OCI-LY3 (cell line): ENCODE data around the gene C2orf42.

ENCODE experiments used
- H2AFZ ChIP-seq: fragments of 200-600, 300-600 bp; shearing (Covaris generic); 2 replicates; pipeline ENCODE4 v1.6.0; 2014; ENCODE audit warnings: antibody characterized with exemption, low read depth, low read length
- H3K27ac ChIP-seq: fragments of 200-600, 300-600 bp; sonication (generic); 2 replicates; pipeline ENCODE4 v1.5.1; 2014; ENCODE audit warnings: mild to moderate bottlenecking, low read length, moderate library complexity, mixed read lengths
- H3K27me3 ChIP-seq: fragments of 200-600, 300-600 bp; sonication (generic); 2 replicates; pipeline ENCODE4 v1.6.1; 2014; ENCODE audit warnings: low read depth, low read length, mixed read lengths
- H3K36me3 ChIP-seq: fragments of 200-600, 300-600 bp; sonication (generic); replicated peaks from 2 replicates; pipeline ENCODE3; 2014; ENCODE audit warnings: low read depth, low read length, mixed read lengths
- H3K4me1 ChIP-seq: fragments of 300-600, 200-600 bp; sonication (generic); 2 replicates; pipeline ENCODE4 v1.6.1; 2014; ENCODE audit warnings: low read length, mixed read lengths
- H3K4me2 ChIP-seq: fragments of 200-600, 300-600 bp; sonication (generic); 2 replicates; pipeline ENCODE4 v1.6.1; 2014; ENCODE audit warnings: low read length, mixed read lengths
- H3K4me3 ChIP-seq: fragments of 300-600, 200-600 bp; sonication (generic); 2 replicates; pipeline ENCODE4 v1.5.1; 2014; ENCODE audit warnings: antibody characterized with exemption, mild to moderate bottlenecking, low read length, moderate library complexity
- H3K79me2 ChIP-seq: fragments of 300-600, 200-600 bp; shearing (Covaris generic); 2 replicates; pipeline ENCODE4 v1.6.1; 2014; ENCODE audit warnings: mild to moderate bottlenecking, low read length, mixed read lengths
- H3K9ac ChIP-seq: fragments of 300-600, 200-600 bp; shearing (Covaris generic); 2 replicates; pipeline ENCODE4 v1.6.0; 2014; ENCODE audit warnings: mild to moderate bottlenecking, low read length, moderate library complexity
- H3K9me3 ChIP-seq: fragments of 200-600, 300-600 bp; shearing (Covaris generic); 2 replicates; pipeline ENCODE4 v1.6.1; 2014; ENCODE audit warnings: low read length, mixed read lengths; ENCODE audit not compliant: insufficient read depth
- H4K20me1 ChIP-seq: fragments of 200-600, 300-600 bp; sonication (generic); 2 replicates; pipeline ENCODE4 v1.6.1; 2016; ENCODE audit warnings: low read length, mixed read lengths; ENCODE audit not compliant: insufficient read depth
- EZH2phosphoT487 ChIP-seq: fragments of 200-600 bp; shearing (Covaris generic); IDR thresholded peaks from 2 replicates; pipeline ENCODE4 v1.6.1; 2018; ENCODE audit warnings: antibody characterized with exemption, mixed run types, low read depth
- TF ChIP-seq, protein P1 (sequence below): fragments of 200-600, 300-600 bp; sonication (generic); IDR thresholded peaks from 2 replicates; pipeline ENCODE4 v1.5.1; 2014; ENCODE audit warnings: antibody characterized with exemption, low read length, low read depth

C2orf42 gene

DNA sequence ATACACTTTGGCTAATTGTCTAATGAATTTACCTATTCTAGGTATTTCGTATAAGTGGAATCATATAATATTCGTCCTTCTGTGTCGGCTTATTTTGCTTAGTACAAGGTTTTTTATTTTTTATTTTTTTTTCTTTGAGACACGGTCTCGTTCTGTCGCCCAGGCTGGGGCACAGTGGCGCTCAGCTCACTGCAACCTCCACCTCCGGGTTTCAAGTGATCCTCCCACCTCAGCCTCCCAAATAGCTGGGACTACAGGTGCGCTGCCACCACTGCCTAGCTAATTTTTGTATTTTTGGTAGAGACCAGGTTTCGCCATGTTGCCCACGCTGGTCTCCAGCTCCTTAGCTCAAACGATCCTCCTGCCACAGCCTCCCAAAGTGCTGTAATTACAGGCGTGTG lies 65.3 kb downstream of the C2orf42 start:
- TF ChIP-seq, protein P1, sequence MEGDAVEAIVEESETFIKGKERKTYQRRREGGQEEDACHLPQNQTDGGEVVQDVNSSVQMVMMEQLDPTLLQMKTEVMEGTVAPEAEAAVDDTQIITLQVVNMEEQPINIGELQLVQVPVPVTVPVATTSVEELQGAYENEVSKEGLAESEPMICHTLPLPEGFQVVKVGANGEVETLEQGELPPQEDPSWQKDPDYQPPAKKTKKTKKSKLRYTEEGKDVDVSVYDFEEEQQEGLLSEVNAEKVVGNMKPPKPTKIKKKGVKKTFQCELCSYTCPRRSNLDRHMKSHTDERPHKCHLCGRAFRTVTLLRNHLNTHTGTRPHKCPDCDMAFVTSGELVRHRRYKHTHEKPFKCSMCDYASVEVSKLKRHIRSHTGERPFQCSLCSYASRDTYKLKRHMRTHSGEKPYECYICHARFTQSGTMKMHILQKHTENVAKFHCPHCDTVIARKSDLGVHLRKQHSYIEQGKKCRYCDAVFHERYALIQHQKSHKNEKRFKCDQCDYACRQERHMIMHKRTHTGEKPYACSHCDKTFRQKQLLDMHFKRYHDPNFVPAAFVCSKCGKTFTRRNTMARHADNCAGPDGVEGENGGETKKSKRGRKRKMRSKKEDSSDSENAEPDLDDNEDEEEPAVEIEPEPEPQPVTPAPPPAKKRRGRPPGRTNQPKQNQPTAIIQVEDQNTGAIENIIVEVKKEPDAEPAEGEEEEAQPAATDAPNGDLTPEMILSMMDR, result no peak
- TF ChIP-seq EZH2phosphoT487, result no peak
- peak overlapping the region; percentile 77 for H3K4me3 ChIP-seq
- no peaks in the 10 kb centered on the region for H4K20me1 ChIP-seq
- peak overlapping the region; percentile 97 for H3K9ac ChIP-seq
- H3K79me2 ChIP-seq, result no peaks in the 10 kb centered on the region
- H3K4me2 ChIP-seq, result peak overlapping the region; percentile 92
- H2AFZ ChIP-seq, result peak overlapping the region; percentile 74
- peak overlapping the region; percentile 86 for H3K27ac ChIP-seq
- no peaks in the 10 kb centered on the region for H3K27me3 ChIP-seq
- peaks cover 59% of the 10 kb centered on the region for H3K4me1 ChIP-seq
- no peaks in the 10 kb centered on the region for H3K9me3 ChIP-seq
- H3K36me3 ChIP-seq, result no peaks in the 10 kb centered on the region

DNA sequence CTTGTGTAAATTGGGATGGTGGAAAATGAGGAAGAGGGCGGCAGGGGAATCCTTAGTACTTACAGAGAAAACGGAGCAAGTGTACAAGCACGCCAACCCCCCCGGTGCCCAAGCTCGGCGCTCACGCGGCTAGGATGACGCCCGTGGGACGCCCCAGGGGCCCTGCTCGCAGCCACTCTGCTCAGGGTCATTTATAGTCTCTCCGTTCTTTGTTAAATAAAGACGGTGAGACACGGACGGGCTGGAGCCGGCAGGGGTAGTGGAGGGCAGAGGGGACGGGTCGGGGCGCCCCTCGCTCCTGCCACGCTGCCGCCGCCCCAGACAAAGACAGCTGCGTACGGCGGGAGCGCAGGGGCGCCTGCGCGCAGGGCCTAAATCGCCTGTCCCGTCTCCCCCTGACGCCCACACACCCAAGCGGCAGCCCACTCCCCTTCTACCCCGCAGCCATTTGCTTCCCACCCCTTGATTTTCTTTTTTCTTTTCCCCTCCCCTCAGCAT lies 65.8 kb downstream of the C2orf42 start:
- no peaks in the 10 kb centered on the region for H3K9me3 ChIP-seq
- H3K36me3 ChIP-seq, result no peaks in the 10 kb centered on the region
- peak overlapping the region; percentile 86 for H3K27ac ChIP-seq
- peak overlapping the region; percentile 77 for H3K4me3 ChIP-seq
- H3K79me2 ChIP-seq, result no peaks in the 10 kb centered on the region
- peak overlapping the region; percentile 92 for H3K4me2 ChIP-seq
- peak overlapping the region; percentile 74; the same call in 1 of the 2 replicates for H2AFZ ChIP-seq
- no peaks in the 10 kb centered on the region for H4K20me1 ChIP-seq
- no peaks in the 10 kb centered on the region for H3K27me3 ChIP-seq
- H3K4me1 ChIP-seq, result peaks cover 59% of the 10 kb centered on the region
- peak overlapping the region; percentile 97 for H3K9ac ChIP-seq
- no peak for TF ChIP-seq EZH2phosphoT487
- TF ChIP-seq, protein P1, result no peak

DNA sequence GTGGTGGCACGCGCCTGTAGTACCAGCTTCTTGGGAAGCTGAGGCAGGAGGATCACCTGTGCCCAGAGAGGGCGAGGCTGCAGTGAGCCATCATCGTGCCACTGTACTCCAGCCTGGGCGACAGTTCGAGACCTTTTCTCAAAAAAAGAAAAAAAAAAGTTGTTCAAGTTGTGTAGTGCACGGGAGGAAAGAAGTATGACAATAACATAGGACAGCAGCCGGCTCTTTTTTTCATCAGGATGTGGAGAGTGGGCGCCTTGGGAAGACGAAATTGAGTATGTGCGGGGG lies 67.0 kb downstream of the C2orf42 start:
- peak overlapping the region; percentile 77 for H3K4me3 ChIP-seq
- H2AFZ ChIP-seq, result no peak overlapping the region
- no peaks in the 10 kb centered on the region for H3K9me3 ChIP-seq
- peak overlapping the region; percentile 92 for H3K4me2 ChIP-seq
- no peaks in the 10 kb centered on the region for H3K79me2 ChIP-seq
- H3K9ac ChIP-seq, result peak overlapping the region; percentile 97
- H3K4me1 ChIP-seq, result peaks cover 62% of the 10 kb centered on the region
- no peaks in the 10 kb centered on the region for H3K27me3 ChIP-seq
- H4K20me1 ChIP-seq, result no peaks in the 10 kb centered on the region
- no peaks in the 10 kb centered on the region for H3K36me3 ChIP-seq
- no peak for TF ChIP-seq EZH2phosphoT487
- TF ChIP-seq, protein P1, result no peak
- H3K27ac ChIP-seq, result peak overlapping the region; percentile 86

DNA sequence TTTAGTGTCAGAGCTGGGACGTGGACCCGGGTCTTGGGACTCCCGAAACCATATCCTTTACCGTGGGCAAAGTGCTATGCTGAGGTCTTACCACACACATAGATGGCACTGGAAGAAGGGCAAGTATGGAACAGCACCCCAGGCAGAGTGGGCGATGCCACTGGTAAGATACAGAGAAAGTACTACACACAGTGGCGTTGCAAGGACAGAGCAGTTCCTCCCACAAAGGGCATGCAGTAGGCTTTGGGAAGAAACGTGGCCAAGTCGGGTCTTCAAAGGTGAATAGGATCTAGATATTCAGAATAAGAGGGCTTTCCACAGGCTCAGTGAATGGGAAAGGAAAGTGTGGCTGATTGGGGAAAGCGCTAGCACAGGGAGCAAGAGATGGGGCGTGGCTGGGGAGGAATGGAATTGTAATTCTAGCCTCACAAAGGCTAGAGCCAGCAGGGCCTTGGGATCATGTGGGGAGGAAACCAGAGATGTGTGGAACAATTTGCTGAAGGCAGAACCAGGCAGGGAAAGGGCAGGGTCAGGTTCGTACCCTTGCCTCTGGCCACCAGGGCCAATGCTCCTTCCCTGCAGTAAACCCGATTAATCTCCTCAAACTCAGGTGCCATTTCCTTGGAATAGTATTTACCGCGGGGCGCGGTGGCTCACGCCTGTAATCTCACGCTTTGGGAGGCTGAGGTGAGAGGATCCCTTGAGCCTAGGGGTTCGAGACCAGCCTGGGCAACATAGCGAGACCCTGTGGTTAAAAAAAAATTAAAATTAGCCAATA lies 67.6 kb downstream of the C2orf42 start:
- Histone ChIP-seq H3K9me3 (no peaks in the 10 kb centered on the region), H3K4me2 (peak overlapping the region; percentile 92), H3K4me1 (peaks cover 62% of the 10 kb centered on the region), H3K27ac (peak overlapping the region; percentile 86), H4K20me1 (no peaks in the 10 kb centered on the region), H3K79me2 (no peaks in the 10 kb centered on the region), H3K36me3 (no peaks in the 10 kb centered on the region), H3K4me3 (peak overlapping the region; percentile 77; the same call in 1 of the 2 replicates), H2AFZ (no peak overlapping the region), H3K9ac (peak overlapping the region; percentile 97; the same call in 1 of the 2 replicates), H3K27me3 (no peaks in the 10 kb centered on the region)
- TF ChIP-seq EZH2phosphoT487, result no peak
- TF ChIP-seq, protein P1, result no peak
